HEK293 (cell line): ENCODE measurements around the gene PSEN1.

ENCODE experiments used
- CTCF ChIA-PET: fragments of 350-600 bp; formaldehyde crosslinking; extraction: SDS; loops from one replicate; lab custom pipeline; 2021; ENCODE audit warnings: antibody characterized with exemption; lab: Yijun Ruan, JAX
- POLR2A ChIA-PET: fragments of 300-600 bp; formaldehyde crosslinking; extraction: SDS; loops from one replicate; lab custom pipeline; 2020; ENCODE audit warnings: antibody characterized with exemption, inconsistent platforms; lab: Yijun Ruan, JAX
- H3K27ac ChIP-seq: fragments of 200-500 bp; sonication (Bioruptor generic); 2 replicates; pipeline ENCODE4 v1.5.1; 2014; ENCODE audit warnings: low read depth, low read length, control low read depth, inconsistent platforms; ENCODE audit errors: extremely low read depth
- H3K36me3 ChIP-seq, 2 experiments: fragments of 200-500 bp in 1 of 2; sonication (Bioruptor generic) in 1 of 2; 1 replicate in 1 of 2; 2 replicates in 1 of 2; pipeline ENCODE4 v1.5.1; 2014 to 2017; ENCODE audit warnings: inconsistent platforms in 2 of 2, low read length in 2 of 2; ENCODE audit not compliant: control insufficient read depth in 2 of 2, insufficient read depth in 1 of 2
- H3K4me1 ChIP-seq: fragments of 200-500 bp; sonication (Bioruptor generic); 2 replicates; pipeline ENCODE4 v1.5.1; 2014; ENCODE audit warnings: mild to moderate bottlenecking, low read length, inconsistent platforms; ENCODE audit not compliant: control insufficient read depth, insufficient read depth
- H3K4me3 ChIP-seq: 2 replicates; pipeline ENCODE4 v1.5.1; 2011; ENCODE audit warnings: low read depth, mild to moderate bottlenecking, control low read depth, low read length, moderate library complexity
- H3K9me3 ChIP-seq: fragments of 200-500 bp; sonication (Bioruptor generic); 2 replicates; pipeline ENCODE4 v1.5.1; 2014; ENCODE audit warnings: low read depth, low read length, inconsistent platforms; ENCODE audit not compliant: control insufficient read depth, insufficient read depth
- BCL11A ChIP-seq: fragments of 450-650 bp; formaldehyde crosslinking; IDR thresholded peaks from 2 replicates; pipeline ENCODE4 v1.5.1; 2016; ENCODE audit warnings: low read depth, missing biosample characterization, missing genetic modification characterization
- EGR2 ChIP-seq: fragments of 450-650 bp; formaldehyde crosslinking; IDR thresholded peaks from 2 replicates; pipeline ENCODE4 v1.5.1; 2016; ENCODE audit warnings: low read depth, missing biosample characterization, missing genetic modification characterization
- FEZF1 ChIP-seq: fragments of 450-650 bp; formaldehyde crosslinking; IDR thresholded peaks from 2 replicates; pipeline ENCODE4 v1.5.1; 2016; ENCODE audit warnings: missing biosample characterization, missing genetic modification characterization
- GLIS1 ChIP-seq: fragments of 450-650 bp; formaldehyde crosslinking; IDR thresholded peaks from 2 replicates; pipeline ENCODE4 v1.5.1; 2016; ENCODE audit warnings: missing biosample characterization, missing genetic modification characterization
- KLF8 ChIP-seq: fragments of 450-650 bp; formaldehyde crosslinking; IDR thresholded peaks from 2 replicates; pipeline ENCODE4 v1.5.1; 2016; ENCODE audit warnings: missing biosample characterization, missing genetic modification characterization
- OSR2 ChIP-seq: fragments of 450-650 bp; formaldehyde crosslinking; IDR thresholded peaks from 2 replicates; pipeline ENCODE4 v1.5.1; 2016; ENCODE audit warnings: missing biosample characterization, missing genetic modification characterization
- PRDM10 ChIP-seq: fragments of 450-650 bp; formaldehyde crosslinking; IDR thresholded peaks from 2 replicates; pipeline ENCODE4 v1.5.1; 2016; ENCODE audit warnings: missing biosample characterization, missing genetic modification characterization
- TCF7L2 ChIP-seq: IDR thresholded peaks from 2 replicates; pipeline ENCODE4 v1.6.1; 2011; ENCODE audit warnings: low read depth, mild to moderate bottlenecking, inconsistent platforms, low read length, moderate library complexity, borderline replicate concordance
- ZBTB11 ChIP-seq: fragments of 450-650 bp; formaldehyde crosslinking; conservative IDR thresholded peaks from 2 replicates; pipeline ENCODE4 v1.5.1; 2016; ENCODE audit warnings: low read depth, missing biosample characterization, missing genetic modification characterization
- ZBTB26 ChIP-seq: fragments of 450-650 bp; formaldehyde crosslinking; optimal IDR thresholded peaks from 2 replicates; pipeline ENCODE3; 2016; ENCODE audit warnings: missing biosample characterization, mild to moderate bottlenecking, missing genetic modification characterization
- ZFHX2 ChIP-seq: fragments of 450-650 bp; formaldehyde crosslinking; conservative IDR thresholded peaks from 2 replicates; pipeline ENCODE4 v1.5.1; 2016; ENCODE audit warnings: missing biosample characterization, missing genetic modification characterization
- ZFP69B ChIP-seq: fragments of 450-650 bp; formaldehyde crosslinking; IDR thresholded peaks from 2 replicates; pipeline ENCODE4 v1.5.1; 2016; ENCODE audit warnings: missing biosample characterization, missing genetic modification characterization
- ZNF114 ChIP-seq: fragments of 450-650 bp; formaldehyde crosslinking; IDR thresholded peaks from 2 replicates; pipeline ENCODE4 v1.5.0; 2017; ENCODE audit warnings: missing biosample characterization, missing genetic modification characterization
- ZNF132 ChIP-seq: fragments of 450-650 bp; formaldehyde crosslinking; IDR thresholded peaks from 2 replicates; pipeline ENCODE4 v1.5.1; 2017; ENCODE audit warnings: missing biosample characterization, missing genetic modification characterization, borderline replicate concordance
- ZNF18 ChIP-seq: fragments of 450-650 bp; formaldehyde crosslinking; IDR thresholded peaks from 2 replicates; pipeline ENCODE4 v1.5.1; 2016; ENCODE audit warnings: missing biosample characterization, missing genetic modification characterization
- ZNF19 ChIP-seq: fragments of 450-650 bp; formaldehyde crosslinking; IDR thresholded peaks from 2 replicates; pipeline ENCODE4; 2016; ENCODE audit warnings: missing biosample characterization, missing genetic modification characterization, low read depth
- ZNF202 ChIP-seq: fragments of 450-650 bp; formaldehyde crosslinking; IDR thresholded peaks from 2 replicates; pipeline ENCODE4 v1.5.1; 2016; ENCODE audit warnings: missing biosample characterization, missing genetic modification characterization, borderline replicate concordance
- ZNF211 ChIP-seq: fragments of 450-650 bp; formaldehyde crosslinking; IDR thresholded peaks from 2 replicates; pipeline ENCODE4 v1.5.1; 2016; ENCODE audit warnings: low read depth, missing biosample characterization, missing genetic modification characterization
- ZNF311 ChIP-seq: fragments of 450-650 bp; formaldehyde crosslinking; IDR thresholded peaks from 2 replicates; pipeline ENCODE4 v1.5.1; 2017; ENCODE audit warnings: missing biosample characterization, missing genetic modification characterization, borderline replicate concordance
- ZNF354C ChIP-seq: fragments of 450-650 bp; formaldehyde crosslinking; IDR thresholded peaks from 2 replicates; pipeline ENCODE4 v1.5.1; 2016; ENCODE audit warnings: missing biosample characterization, missing genetic modification characterization, low read depth, borderline replicate concordance
- ZNF426 ChIP-seq: fragments of 450-650 bp; formaldehyde crosslinking; IDR thresholded peaks from 2 replicates; pipeline ENCODE4 v1.5.1; 2017; ENCODE audit warnings: missing biosample characterization, missing genetic modification characterization, mild to moderate bottlenecking, inconsistent platforms, moderate library complexity
- ZNF664 ChIP-seq: fragments of 450-650 bp; formaldehyde crosslinking; IDR thresholded peaks from 2 replicates; pipeline ENCODE4 v1.5.1; 2016; ENCODE audit warnings: missing biosample characterization, missing genetic modification characterization
- ZNF76 ChIP-seq: fragments of 450-650 bp; formaldehyde crosslinking; IDR thresholded peaks from 2 replicates; pipeline ENCODE4; 2016; ENCODE audit warnings: low read depth, missing biosample characterization, missing genetic modification characterization, borderline replicate concordance
- ZNF830 ChIP-seq: fragments of 450-650 bp; IDR thresholded peaks from 2 replicates; pipeline ENCODE4 v1.5.0; 2018; ENCODE audit warnings: missing biosample characterization, missing genetic modification characterization, low read depth, mild to moderate bottlenecking, moderate library complexity
- ZNF843 ChIP-seq: fragments of 450-650 bp; formaldehyde crosslinking; IDR thresholded peaks from 2 replicates; pipeline ENCODE4 v1.5.1; 2016; ENCODE audit warnings: missing biosample characterization, missing genetic modification characterization
- ZSCAN23 ChIP-seq: fragments of 450-650 bp; formaldehyde crosslinking; IDR thresholded peaks from 2 replicates; pipeline ENCODE4 v1.5.1; 2016; ENCODE audit warnings: missing biosample characterization, missing genetic modification characterization

The PSEN1 gene

GRCh38 chr14:73124180-73124894, 12.0 kb upstream of the PSEN1 start:
- Histone ChIP-seq H3K36me3 (peaks cover 13 to 40% of the 10 kb centered on the region in 2 experiments), H3K9me3 (no peaks in the 10 kb centered on the region), H3K4me1 (peaks cover 28% of the 10 kb centered on the region), H3K4me3 (no peak overlapping the region), H3K27ac (peak overlapping the region; percentile 56)
- POLR2A ChIA-PET: interaction anchor here (1.4 to 1.6 kb wide), 2 partner anchors 12 kb away, joined by 4 to 5 read pairs; partner anchors contain the start of gene PSEN1
- CTCF ChIA-PET: interaction anchor here (0.6 kb wide), 1 partner anchor 1536 kb away, joined by 3 read pairs; no protein-coding TSS in a partner anchor
- TF ChIP-seq ZNF426 (tag by site-specific recombination) (no peak), ZNF311 (tag by site-specific recombination) (no peak), ZNF830 (tag by site-specific recombination) (no peak), BCL11A (no peak), GLIS1 (tag by site-specific recombination) (peak; percentile 51; the same call in 1 of the 2 replicates), ZNF76 (tag by site-specific recombination) (no peak), ZNF19 (no peak), ZNF211 (no peak), KLF8 (tag by site-specific recombination) (no peak), ZNF132 (tag by site-specific recombination) (no peak), TCF7L2 (no peak), ZFHX2 (tag by site-specific recombination) (peak; percentile 62), ZNF202 (tag by site-specific recombination) (no peak), EGR2 (peak; percentile 16; the same call in 1 of the 2 replicates), ZBTB26 (tag by site-specific recombination) (no peak), ZNF114 (tag by site-specific recombination) (no peak), ZNF843 (tag by site-specific recombination) (peak; percentile 42; the same call in 1 of the 2 replicates), ZNF354C (tag by site-specific recombination) (no peak), ZNF18 (no peak), OSR2 (peak; percentile 80), ZFP69B (no peak), PRDM10 (tag by site-specific recombination) (no peak), ZBTB11 (no peak), ZNF664 (tag by site-specific recombination) (no peak), ZSCAN23 (tag by site-specific recombination) (no peak), FEZF1 (tag by site-specific recombination) (no peak)
